GM12874 (cell line): Measurements from ENCODE around the gene HOXC11.

Experiments used
- TF ChIP-seq, protein P1 (sequence below): IDR thresholded peaks from 2 replicates; pipeline ENCODE4 v1.5.1; 2011; ENCODE audit warnings: low read depth, mild to moderate bottlenecking, control low read depth, low read length, moderate library complexity; ENCODE audit not compliant: insufficient read depth

Gene HOXC11

DNA sequence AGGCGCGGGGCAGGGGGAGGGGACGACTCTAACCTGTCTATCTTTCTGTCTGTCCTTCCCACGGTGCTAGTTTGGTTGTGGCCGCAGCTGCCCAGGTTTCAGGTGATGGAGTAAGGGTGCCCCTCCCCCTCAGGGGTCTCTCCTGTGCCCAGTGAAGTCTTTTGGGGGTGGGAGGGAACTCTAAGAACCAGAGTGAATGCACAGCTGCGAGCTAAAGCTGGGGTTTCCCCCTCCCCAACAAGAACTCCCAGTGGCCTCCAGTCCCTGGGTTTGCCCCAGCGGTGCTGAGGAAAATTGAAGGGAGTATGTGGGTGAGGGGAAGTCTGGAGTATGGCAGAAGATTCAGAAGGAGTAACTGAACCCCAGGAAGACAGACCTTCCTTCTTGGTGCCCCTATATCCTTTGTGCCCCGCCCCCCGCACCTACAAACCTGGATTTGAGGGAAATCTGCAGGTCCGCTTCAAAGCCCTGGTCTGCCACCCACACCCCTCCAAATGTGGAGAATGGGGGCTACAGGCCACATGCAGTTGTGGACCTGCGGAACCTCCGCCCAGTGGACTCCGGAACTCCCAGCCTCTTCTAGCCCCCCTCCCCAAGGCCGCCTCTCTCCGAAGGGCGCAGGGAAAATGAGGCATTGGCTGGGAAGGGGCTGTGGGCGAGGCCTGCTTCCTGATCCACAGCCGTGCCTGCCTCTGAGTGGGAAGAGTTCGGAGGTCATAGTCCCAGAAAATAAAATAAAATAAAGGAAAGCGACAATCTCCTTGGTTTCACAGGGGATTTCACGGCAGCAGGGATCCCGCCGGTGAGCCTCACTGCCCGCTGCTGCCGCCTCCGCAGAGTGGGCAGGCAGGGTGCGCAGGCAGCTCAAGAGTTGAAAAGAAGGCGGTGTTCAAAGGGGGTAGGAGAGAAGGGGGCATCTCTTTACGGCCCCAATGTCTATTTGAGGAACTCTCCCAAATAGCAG lies 23.6 kb downstream of the HOXC11 start:
- TF ChIP-seq, protein P1, sequence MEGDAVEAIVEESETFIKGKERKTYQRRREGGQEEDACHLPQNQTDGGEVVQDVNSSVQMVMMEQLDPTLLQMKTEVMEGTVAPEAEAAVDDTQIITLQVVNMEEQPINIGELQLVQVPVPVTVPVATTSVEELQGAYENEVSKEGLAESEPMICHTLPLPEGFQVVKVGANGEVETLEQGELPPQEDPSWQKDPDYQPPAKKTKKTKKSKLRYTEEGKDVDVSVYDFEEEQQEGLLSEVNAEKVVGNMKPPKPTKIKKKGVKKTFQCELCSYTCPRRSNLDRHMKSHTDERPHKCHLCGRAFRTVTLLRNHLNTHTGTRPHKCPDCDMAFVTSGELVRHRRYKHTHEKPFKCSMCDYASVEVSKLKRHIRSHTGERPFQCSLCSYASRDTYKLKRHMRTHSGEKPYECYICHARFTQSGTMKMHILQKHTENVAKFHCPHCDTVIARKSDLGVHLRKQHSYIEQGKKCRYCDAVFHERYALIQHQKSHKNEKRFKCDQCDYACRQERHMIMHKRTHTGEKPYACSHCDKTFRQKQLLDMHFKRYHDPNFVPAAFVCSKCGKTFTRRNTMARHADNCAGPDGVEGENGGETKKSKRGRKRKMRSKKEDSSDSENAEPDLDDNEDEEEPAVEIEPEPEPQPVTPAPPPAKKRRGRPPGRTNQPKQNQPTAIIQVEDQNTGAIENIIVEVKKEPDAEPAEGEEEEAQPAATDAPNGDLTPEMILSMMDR, result no peak

DNA sequence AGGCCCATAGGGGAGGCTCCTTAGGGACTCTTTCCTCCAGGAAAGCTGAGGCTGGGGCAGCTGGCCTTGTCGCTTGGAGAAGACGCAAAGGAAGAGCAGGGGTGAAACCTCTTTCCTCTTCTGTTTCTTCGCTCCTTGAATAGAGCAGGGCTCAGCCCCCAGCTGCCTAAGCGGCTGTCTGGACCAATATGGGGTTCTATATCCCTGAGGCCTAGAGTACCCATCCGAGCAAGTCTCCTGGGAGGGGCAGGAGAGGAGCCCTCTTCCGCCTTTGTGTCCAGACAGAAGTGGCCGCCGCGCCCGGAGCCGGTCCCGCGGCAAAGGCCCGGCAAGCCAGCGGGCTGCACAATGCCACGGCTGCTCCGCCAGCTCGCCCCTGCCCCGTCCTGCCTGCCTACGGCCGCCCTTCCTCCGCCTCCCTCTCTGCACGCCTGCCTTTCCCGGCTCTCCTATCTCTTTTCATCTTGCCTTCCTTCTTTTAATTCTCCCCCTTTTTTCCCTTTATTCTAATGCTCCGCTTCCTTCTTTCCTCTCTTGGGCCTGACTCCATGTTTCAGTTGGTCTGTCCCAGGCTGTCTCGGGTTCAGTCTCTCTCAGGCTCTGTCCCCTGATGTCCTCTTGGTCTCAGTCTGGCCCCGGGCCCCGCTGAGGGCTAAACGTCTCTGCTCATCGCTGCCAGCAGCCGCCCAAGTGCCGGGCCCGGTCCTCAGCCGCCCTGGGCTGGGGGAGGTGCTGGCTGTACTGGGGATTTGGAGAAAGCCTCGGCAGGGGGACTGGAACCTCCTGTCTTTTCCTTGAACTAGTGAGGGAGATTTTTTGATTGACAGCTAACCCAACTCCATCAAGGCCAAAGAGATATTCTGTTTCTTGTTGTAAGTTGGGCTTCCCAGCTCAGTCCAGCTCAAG lies 24.5 kb downstream of the HOXC11 start:
- TF ChIP-seq, protein P1, result no peak

DNA sequence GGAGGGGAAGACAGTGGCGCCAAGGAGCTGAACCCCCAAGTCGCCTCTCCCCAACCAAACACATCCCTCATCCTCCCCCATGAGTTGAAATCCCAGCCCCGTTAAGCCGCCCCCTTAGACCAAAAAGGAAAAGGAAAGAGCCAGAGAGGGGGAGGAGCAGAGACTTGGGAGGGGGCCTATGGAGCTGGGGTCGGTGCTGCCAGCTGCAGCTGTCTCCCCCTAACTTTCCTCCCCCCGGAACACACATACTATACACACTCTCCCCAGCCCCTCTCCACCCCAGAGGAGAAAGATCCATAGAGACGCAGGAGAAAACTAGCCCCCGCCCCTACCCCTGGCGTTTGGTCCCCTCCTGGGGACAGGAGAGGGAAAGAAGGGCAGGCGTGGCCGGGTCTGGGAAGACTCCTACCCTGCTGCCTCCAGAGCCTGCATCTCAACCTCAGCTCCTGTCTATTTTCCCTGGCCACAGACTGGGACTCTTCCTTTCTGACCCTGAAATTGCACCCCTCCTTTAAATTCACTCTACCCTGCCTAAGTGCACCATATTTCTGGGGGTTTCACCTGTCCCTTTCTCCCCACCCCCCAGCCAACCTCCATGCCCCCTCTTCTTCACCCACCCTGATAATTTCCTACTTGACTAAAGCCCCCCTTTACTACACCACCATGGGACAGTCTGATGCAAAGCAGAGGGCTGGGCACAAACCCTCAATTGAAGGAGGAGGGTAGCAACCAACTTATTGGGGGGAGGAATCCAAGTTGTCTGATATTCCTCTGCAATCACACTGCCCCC lies 25.4 kb downstream of the HOXC11 start:
- TF ChIP-seq, protein P1, result no peak

DNA sequence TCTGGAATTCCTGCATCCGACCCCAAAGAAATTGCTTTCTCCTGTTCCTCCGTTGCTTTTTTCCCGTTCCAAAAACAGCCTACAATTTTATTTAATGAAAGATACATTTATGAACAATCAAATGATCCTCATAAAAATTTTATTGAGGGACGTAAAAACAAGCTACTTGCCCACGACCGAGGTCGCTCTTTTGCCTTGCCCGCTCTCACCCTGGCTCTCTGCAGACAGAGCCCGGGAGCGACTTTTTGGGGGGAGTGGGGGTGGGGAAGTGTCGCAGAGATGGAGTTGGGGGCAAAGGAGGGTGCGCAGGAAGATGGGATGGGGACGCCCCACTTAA lies 25.9 kb downstream of the HOXC11 start:
- TF ChIP-seq, protein P1, result no peak

DNA sequence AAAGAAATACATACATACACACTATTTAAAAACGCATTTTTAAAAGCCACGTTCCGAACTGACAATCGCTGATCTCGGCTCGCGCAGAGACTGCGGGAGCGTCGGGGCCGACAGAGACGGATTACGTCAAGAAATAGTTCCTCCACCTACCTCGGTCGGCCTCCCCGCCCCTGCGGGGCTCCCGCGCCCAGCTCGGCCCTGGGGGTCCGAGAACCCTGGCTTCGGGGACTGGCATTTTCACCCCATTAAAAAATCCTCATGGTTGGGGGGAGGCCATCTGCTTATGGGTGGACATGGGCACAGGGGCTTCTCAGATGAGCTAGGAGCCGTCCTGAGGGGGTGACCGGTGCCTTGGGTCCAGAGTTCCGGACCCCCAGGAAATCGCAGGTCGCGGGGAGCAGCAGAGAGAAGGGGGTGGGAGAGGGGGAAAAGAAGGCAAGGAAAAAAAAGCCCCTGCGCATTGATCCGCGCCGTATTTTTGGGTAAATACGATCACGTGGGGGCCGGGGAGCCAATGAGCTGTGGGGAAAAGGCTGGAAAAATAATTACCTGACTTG lies 26.7 kb downstream of the HOXC11 start:
- TF ChIP-seq, protein P1, result no peak

DNA sequence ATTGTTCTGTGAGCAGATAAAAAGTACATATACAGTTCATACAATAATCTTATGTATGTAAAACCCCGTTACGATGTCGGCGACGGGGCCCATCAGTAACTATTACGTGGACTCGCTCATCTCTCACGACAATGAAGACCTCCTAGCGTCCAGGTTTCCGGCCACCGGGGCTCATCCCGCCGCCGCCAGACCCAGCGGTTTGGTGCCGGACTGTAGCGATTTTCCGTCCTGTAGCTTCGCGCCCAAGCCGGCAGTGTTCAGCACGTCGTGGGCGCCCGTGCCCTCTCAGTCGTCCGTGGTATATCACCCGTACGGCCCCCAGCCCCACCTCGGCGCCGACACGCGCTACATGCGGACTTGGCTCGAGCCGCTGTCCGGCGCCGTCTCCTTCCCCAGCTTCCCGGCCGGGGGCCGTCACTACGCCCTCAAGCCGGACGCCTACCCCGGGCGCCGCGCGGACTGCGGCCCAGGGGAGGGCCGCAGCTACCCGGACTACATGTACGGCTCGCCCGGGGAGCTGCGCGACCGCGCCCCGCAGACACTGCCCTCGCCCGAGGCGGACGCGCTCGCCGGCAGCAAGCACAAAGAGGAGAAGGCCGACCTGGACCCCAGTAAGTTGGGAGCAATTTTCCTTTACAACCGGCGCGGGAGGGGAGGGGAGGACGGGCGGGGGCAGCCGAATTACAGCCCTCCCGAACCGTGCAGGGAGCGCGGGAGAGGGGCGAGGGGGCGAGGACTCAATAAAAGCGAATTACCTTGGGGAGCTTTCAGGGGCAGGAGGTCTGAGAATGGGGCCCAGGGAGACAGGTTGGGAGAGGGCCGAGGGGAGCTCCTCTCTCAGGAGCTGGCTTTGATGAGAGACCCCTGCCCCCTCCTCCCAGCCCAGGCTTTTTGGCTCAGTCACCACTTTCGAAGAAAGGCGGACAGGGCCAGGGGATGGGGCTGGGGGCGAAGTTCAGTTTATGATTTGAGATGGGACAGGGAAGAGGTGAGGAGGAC lies 27.5 kb downstream of the HOXC11 start, which contains the start of gene HOXC9:
Gene HOXC9, plus strand, starts transcription at position 46 of the 999 bp plus-strand sequence. Its CDS starts 28 bp downstream, at position 74.
- TF ChIP-seq, protein P1, result no peak
